ENCODE measurements around the gene PBRM1.
"Not testable (repeated sequence)": the region's sequence is repeated elsewhere in the genome, so short reads cannot be mapped to it uniquely, and the experiment has no call there.

The PBRM1 gene

GRCh38 chr3:52533623-52534280, 152.0 kb downstream of the PBRM1 start, which contains the start of gene NT5DC2:
TSS of gene NT5DC2 (minus strand) at chr3:52533857. CDS start at chr3:52533737, 120 bp downstream.
- no peak for DNase-seq

- DNase-seq: no peak
These were observed 152.7 kb downstream of the PBRM1 start for GRCh38 chr3:52532838-52533622.

- DNase-seq: no peak
These were observed 153.2 kb downstream of the PBRM1 start for GRCh38 chr3:52532517-52532837.

- DNase-seq: no peak
These were observed 153.7 kb downstream of the PBRM1 start for GRCh38 chr3:52531860-52532516.

- DNase-seq: no peak
These were observed 154.5 kb downstream of the PBRM1 start for GRCh38 chr3:52530918-52531826.

GRCh38 chr3:52529376-52530333, 156.1 kb downstream of the PBRM1 start:
- no peak for DNase-seq

- DNase-seq: no peak
These were observed 156.9 kb downstream of the PBRM1 start for GRCh38 chr3:52528586-52529375.

- no peak for DNase-seq
These were observed 157.8 kb downstream of the PBRM1 start for GRCh38 chr3:52527732-52528585.

GRCh38 chr3:52527039-52527731, 158.5 kb downstream of the PBRM1 start:
- DNase-seq: no peak

- not testable (repeated sequence) for DNase-seq
These were observed 159.1 kb downstream of the PBRM1 start for GRCh38 chr3:52526671-52527038.

GRCh38 chr3:52525680-52526561, 159.8 kb downstream of the PBRM1 start:
- no peak for DNase-seq

- no peak for DNase-seq
These were observed 160.7 kb downstream of the PBRM1 start for GRCh38 chr3:52524752-52525679.

GRCh38 chr3:52524258-52524751, 161.4 kb downstream of the PBRM1 start:
- DNase-seq: no peak

- DNase-seq: no peak
These were observed 162.1 kb downstream of the PBRM1 start for GRCh38 chr3:52523386-52524257.

GRCh38 chr3:52522651-52523251, 163.0 kb downstream of the PBRM1 start:
- no peak for DNase-seq

All from cerebellar nuclear complex (tissue), 1 donor.